Aorta (tissue), 5 donors: Measurements from ENCODE around the gene MAPRE2. TPM values are rescaled to one million over a fixed set of nuclear protein-coding genes. Genes with fewer than 3 reads are reported as not detected.

Source experiments
- ATAC-seq: fragments of 200-7000 bp; cut with Tn5 transposase; one replicate; pipeline ENCODE4 v1.9.1; 2022; ENCODE audit warnings: moderate library complexity; ENCODE audit not compliant: low FRiP score
- DNase-seq, 2 donors: peaks; one replicate each; pipeline ENCODE4 v3.0.0-alpha.2; 2020
- H3K27ac ChIP-seq, 2 donors: one replicate each; pipeline ENCODE4 v1.5.1; 2013; ENCODE audit warnings: low read length in 2 of 2, mild to moderate bottlenecking in 2 of 2, moderate library complexity in 2 of 2, control low read depth in 1 of 2, inconsistent platforms in 1 of 2, low read depth in 1 of 2
- H3K27me3 ChIP-seq, 2 donors: one replicate each; pipeline ENCODE4 v1.6.1; 2013; ENCODE audit warnings: control low read depth in 1 of 2, low read length in 1 of 2, mild to moderate bottlenecking in 1 of 2, moderate library complexity in 1 of 2; ENCODE audit not compliant: insufficient read depth in 2 of 2, control insufficient read depth in 1 of 2
- H3K36me3 ChIP-seq, 2 donors: one replicate each; pipeline ENCODE4 v1.6.1; 2013; ENCODE audit warnings: control low read depth in 1 of 2, low read length in 1 of 2, mild to moderate bottlenecking in 1 of 2; ENCODE audit not compliant: insufficient read depth in 2 of 2, control insufficient read depth in 1 of 2
- H3K4me1 ChIP-seq, 2 donors: one replicate each; pipeline ENCODE4 v1.6.1; 2013; ENCODE audit warnings: low read length in 2 of 2, control low read depth in 1 of 2, mild to moderate bottlenecking in 1 of 2, moderate library complexity in 1 of 2; ENCODE audit not compliant: insufficient read depth in 2 of 2, control insufficient read depth in 1 of 2
- H3K4me3 ChIP-seq, 2 donors: one replicate each; pipeline ENCODE4 v1.5.1; 2013; ENCODE audit warnings: low read length in 2 of 2, control low read depth in 1 of 2, mild to moderate bottlenecking in 1 of 2
- H3K9me3 ChIP-seq: one replicate; pipeline ENCODE4 v1.6.1; 2013; ENCODE audit warnings: mild to moderate bottlenecking, low read length; ENCODE audit not compliant: control insufficient read depth
- WGBS, 2 donors: extraction: QIAGEN DNeasy Blood & Tissue Kit; methylation state at CpG; one replicate each; pipeline ENCODE4 v1.1.7; 2013; 5-methylcytosine and 5-hydroxymethylcytosine counted together
- intact Hi-C, 2 donors: fragments of 100-400 bp; cut with DNase I; formaldehyde crosslinking; loops; one replicate each; pipeline versions ENCODE4 v1.14.2 to v1.15.0; 2022
- polyA plus RNA-seq, 2 donors: library from polyadenylated mRNA; stranded (reverse); fragments of 200-250 nt; gene quantifications; one replicate each; pipeline ENCODE4 v1.2.3, GENCODE V29; 2013
- total RNA-seq, 2 donors: library from RNA; stranded (reverse); fragmentation: NEBNext Ultra II Directional; extraction: Animal tissue kit (Norgen Biotek cat#: 25700); gene quantifications; one replicate each; pipeline ENCODE4 v1.2.1, GENCODE V29; 2021
- donor health status: healthy with polysubstance abuse.
- donor health status: Bipolar disorder and iron deficiency.
- donor health status: DM: no; HTN: no; CAD: no.
- donor health status: DM: no; HTN: no; CAD: no.
- donor health status: DM: yes; HTN: yes; CAD: no.

The MAPRE2 gene
- total and polyA plus RNA-seq, 4 donors = 22.5 to 71.9 (median 44.6) TPM

- peaks cover 5 to 8% of the 10 kb centered on the region in 2 donors for H3K4me1 ChIP-seq
Measured at GRCh38 chr18:35062408-35062807, 21.2 kb downstream of the MAPRE2 start.

DNA sequence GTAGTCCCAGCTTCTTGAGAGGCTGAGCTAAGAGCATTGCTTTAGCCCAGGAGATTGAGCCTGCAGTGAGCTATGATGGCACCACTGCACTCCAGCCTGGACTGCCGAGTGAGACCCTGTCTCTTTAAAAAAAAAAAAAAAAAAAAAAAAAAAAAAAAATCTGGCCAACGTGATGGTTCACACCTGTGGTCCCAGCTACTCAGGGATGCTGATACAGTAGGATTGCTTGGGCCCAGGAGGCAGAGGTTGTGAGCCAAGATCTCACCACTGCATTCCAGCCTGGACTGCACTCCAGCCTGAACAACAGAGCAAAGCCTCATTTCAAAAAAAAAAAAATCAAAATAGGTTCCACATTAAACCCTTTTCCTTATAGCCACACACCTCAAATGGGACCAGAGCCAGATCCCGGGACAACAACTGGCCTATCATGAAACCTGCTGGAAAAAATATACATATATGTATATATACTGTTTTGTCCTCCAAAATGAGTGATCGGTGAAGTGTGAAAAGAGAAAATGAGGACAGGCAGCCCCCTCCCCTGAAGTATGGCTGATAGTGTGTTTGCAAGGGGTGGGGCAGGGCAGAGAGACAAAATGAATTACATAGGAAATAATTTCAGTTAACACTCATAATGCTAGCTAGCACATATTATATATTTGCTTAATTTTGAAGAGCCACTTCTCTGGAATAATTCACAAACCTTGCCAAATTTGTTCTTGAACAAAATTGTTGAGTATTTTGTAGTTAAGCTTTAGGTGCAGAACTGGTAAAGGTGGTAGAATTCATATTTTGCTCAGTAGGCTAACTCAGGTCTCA lies 22.9 kb downstream of the MAPRE2 start:
- intact Hi-C loops = loop anchor here in 1 of 2 donors (10.0 kb wide), 1 partner anchor 51 kb away; no protein-coding TSS in a partner anchor
- Histone ChIP-seq H3K9me3 (no peaks in the 10 kb centered on the region), H3K4me3 (no peak overlapping the region), H3K4me1 (peaks cover 4 to 6% of the 10 kb centered on the region in 2 donors), H3K36me3 (no peaks in the 10 kb centered on the region), H3K27ac (no peak overlapping the region), H3K27me3 (no peaks in the 10 kb centered on the region)
- WGBS, 2 donors = 66 to 76% methylated on average over 4 of the region's 4 CpGs
- no peak for ATAC-seq
- no peak for DNase-seq

More at GRCh38 chr18:35062408-35062807, 21.2 kb downstream of the MAPRE2 start:
- H3K4me3 ChIP-seq = no peak overlapping the region
- WGBS, 2 donors = 94 to 95% methylated on average over 5 of the region's 5 CpGs
- ATAC-seq (no peak), DNase-seq (no peak)
- H3K27me3 ChIP-seq = no peaks in the 10 kb centered on the region
- H3K36me3 ChIP-seq = no peaks in the 10 kb centered on the region
- H3K9me3 ChIP-seq = no peaks in the 10 kb centered on the region
- intact Hi-C loops = loop anchor here in 1 of 2 donors (10.0 kb wide), 1 partner anchor 52 kb away; no protein-coding TSS in a partner anchor
- H3K27ac ChIP-seq = no peak overlapping the region

DNA sequence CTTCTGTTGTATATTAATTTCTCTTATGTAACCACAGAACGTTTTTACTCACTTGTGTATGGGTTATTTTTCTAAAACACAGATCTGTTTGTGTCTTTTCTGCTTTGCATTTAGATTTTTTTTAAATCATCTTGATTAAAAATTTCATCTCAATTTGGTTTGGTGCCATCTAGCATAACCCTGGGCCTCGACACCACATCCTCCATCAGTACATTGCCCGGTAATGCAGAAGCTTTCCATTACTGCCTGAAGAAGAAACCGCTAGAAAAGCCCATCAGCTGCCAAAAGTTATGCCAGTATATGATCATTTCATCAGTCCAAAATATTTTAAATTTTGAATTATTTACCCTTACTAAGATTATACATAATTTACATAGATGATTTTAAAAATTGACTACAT lies 26.2 kb downstream of the MAPRE2 start:
- no peak for ATAC-seq

GRCh38 chr18:35071819-35072247 lies 30.6 kb downstream of the MAPRE2 start:
- no peak for ATAC-seq
- WGBS, 2 donors = 11 to 12% methylated on average over 3 of the region's 3 CpGs
- Histone ChIP-seq H3K4me1 (peaks cover 8 to 9% of the 10 kb centered on the region in 2 donors), H3K27me3 (no peaks in the 10 kb centered on the region), H3K36me3 (no peaks in the 10 kb centered on the region), H3K27ac (peak overlapping the region in 1 of 2 donors; percentile 85), H3K4me3 (no peak overlapping the region), H3K9me3 (no peaks in the 10 kb centered on the region)
- no peak for DNase-seq
- intact Hi-C loops = no loop called here

More for the DNA sequence above, 26.2 kb downstream of the MAPRE2 start:
- Histone ChIP-seq H3K27ac (no peak overlapping the region), H3K4me1 (peaks cover 0 to 5% of the 10 kb centered on the region in 2 donors), H3K27me3 (no peaks in the 10 kb centered on the region), H3K9me3 (no peaks in the 10 kb centered on the region), H3K4me3 (no peak overlapping the region), H3K36me3 (no peaks in the 10 kb centered on the region)
- no peak for DNase-seq
- intact Hi-C loops = loop anchor here (2.0 to 10.0 kb wide), 2 partner anchors 17 to 47 kb away; no protein-coding TSS in a partner anchor
- WGBS, 2 donors = 85 to 91% methylated on average over 4 of the region's 4 CpGs

GRCh38 chr18:35072616-35073015 lies 31.4 kb downstream of the MAPRE2 start:
- no peak overlapping the region for H3K27ac ChIP-seq
- ATAC-seq = no peak

DNA sequence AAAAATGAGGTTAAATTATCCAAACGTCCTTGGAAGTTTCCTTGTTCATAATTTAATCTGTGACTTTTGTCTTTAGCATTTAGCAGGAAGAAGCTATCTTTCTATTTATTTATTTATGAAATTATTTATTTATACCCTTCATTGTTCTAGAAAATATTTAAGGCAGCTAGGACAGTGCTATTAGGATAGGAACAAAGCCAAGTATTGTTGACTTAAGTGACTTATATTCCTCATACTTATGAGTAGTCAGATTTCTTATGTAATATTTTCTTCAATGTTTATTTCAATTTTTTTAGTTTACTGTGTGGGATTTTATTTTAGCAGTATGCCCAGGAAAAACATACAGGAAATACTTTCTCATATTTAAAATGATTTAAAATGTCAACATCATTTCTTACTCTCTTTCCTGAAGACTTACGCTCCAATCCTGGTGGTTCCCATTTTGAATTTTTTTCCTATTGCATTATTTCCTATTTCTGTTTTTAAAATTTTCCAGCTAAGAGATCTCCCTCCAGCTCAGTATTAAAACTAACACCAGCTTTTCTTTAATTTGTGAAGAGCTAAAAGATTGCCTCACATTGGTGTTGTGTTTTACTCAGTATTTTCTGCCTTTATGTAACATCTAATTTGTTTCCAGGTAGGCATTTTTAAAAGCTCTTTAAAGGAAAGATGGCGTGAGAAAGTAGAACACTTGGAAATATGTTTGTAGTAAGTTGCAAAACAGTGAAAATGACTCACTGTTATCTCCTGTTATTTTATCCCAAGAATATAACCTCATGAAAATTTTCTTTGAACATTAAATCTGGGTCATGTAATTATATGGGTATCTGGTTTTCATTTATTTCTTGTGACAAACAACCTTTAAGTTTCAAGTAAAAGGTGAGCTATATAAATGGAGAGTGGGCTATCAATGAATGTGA lies 32.2 kb downstream of the MAPRE2 start:
- Histone ChIP-seq H3K4me3 (no peak overlapping the region), H3K27me3 (no peaks in the 10 kb centered on the region), H3K9me3 (no peaks in the 10 kb centered on the region), H3K4me1 (peaks cover 8 to 9% of the 10 kb centered on the region in 2 donors), H3K27ac (no peak overlapping the region), H3K36me3 (no peaks in the 10 kb centered on the region)
- intact Hi-C loops = no loop called here
- ATAC-seq = no peak
- WGBS, 2 donors = 14 to 17% methylated on average over 3 of the region's 3 CpGs
- DNase-seq = no peak

More at GRCh38 chr18:35072616-35073015, 31.4 kb downstream of the MAPRE2 start:
- no peaks in the 10 kb centered on the region for H3K9me3 ChIP-seq
- intact Hi-C loops = no loop called here
- no peaks in the 10 kb centered on the region for H3K27me3 ChIP-seq
- H3K4me1 ChIP-seq = peaks cover 8 to 9% of the 10 kb centered on the region in 2 donors
- DNase-seq = no peak
- no peak overlapping the region for H3K4me3 ChIP-seq
- no peaks in the 10 kb centered on the region for H3K36me3 ChIP-seq
- WGBS, 2 donors = 87 to 92% methylated on average over 2 of the region's 2 CpGs

DNA sequence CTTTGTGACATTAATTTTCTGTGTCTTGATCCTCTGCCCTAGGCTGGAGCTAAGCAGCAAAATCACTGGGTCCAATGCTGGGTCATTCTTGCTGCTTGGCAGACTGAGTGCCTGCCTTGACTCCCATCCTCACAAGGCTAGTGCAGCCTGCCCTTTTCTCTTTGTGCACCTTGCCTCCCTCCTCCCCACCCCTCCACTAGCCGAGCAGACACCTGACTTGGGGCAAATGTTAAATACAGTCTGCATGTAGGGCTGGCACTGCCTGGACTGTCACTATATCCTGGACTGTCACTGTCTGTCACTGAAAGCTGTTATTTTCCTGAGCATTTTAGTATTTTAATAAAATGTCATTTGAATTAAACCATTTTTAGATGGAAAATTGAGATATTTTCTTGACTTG lies 33.4 kb downstream of the MAPRE2 start:
- ATAC-seq (peak; percentile 37), DNase-seq (no peak)
- WGBS, 2 donors = 64 to 80% methylated on average over 1 of the region's 1 CpG
- H3K36me3 ChIP-seq = peaks cover 0 to 1% of the 10 kb centered on the region in 2 donors
- peak overlapping the region in 1 of 2 donors; percentile 13 for H3K27ac ChIP-seq
- H3K4me3 ChIP-seq = no peak overlapping the region
- H3K27me3 ChIP-seq = no peaks in the 10 kb centered on the region
- H3K9me3 ChIP-seq = no peaks in the 10 kb centered on the region
- intact Hi-C loops = no loop called here
- H3K4me1 ChIP-seq = peaks cover 8 to 11% of the 10 kb centered on the region in 2 donors

GRCh38 chr18:35075132-35075531 lies 33.9 kb downstream of the MAPRE2 start:
- ATAC-seq = no peak
- intact Hi-C loops = no loop called here
- Histone ChIP-seq H3K36me3 (peaks cover 0 to 1% of the 10 kb centered on the region in 2 donors), H3K27me3 (no peaks in the 10 kb centered on the region), H3K9me3 (no peaks in the 10 kb centered on the region), H3K27ac (peak overlapping the region in 1 of 2 donors; percentile 2), H3K4me1 (peaks cover 8 to 11% of the 10 kb centered on the region in 2 donors), H3K4me3 (no peak overlapping the region)
- 45 to 58% methylated on average over 6 of the region's 6 CpGs for WGBS, 2 donors
- DNase-seq = no peak
